GM18861 (cell line): ENCODE data around the gene MYO7A.

Experiments used
- ATAC-seq: cut with Tn5 transposase; IDR thresholded peaks from one replicate; pipeline ENCODE4 v1.9.1; 2021; ENCODE audit not compliant: unreplicated experiment

The MYO7A gene

GRCh38 chr11:77110836-77111235 is 17.2 kb upstream of the MYO7A start:
- ATAC-seq: no peak

- ATAC-seq: no peak
These were observed 16.8 kb upstream of the MYO7A start for GRCh38 chr11:77111277-77111676.

- no peak for ATAC-seq
These were observed 16.1 kb upstream of the MYO7A start for GRCh38 chr11:77111946-77112345.

- ATAC-seq: no peak
These were observed 15.2 kb upstream of the MYO7A start for GRCh38 chr11:77112641-77113381.

- ATAC-seq: no peak
These were observed 14.5 kb upstream of the MYO7A start for GRCh38 chr11:77113382-77114088.

- no peak for ATAC-seq
These were observed 14.0 kb upstream of the MYO7A start for GRCh38 chr11:77114089-77114463.

GRCh38 chr11:77115181-77115611 is 12.8 kb upstream of the MYO7A start:
- no peak for ATAC-seq

GRCh38 chr11:77115956-77116355 is 12.1 kb upstream of the MYO7A start:
- no peak for ATAC-seq

GRCh38 chr11:77117492-77117891 is 10.6 kb upstream of the MYO7A start:
- no peak for ATAC-seq

GRCh38 chr11:77118086-77118485 is 10.0 kb upstream of the MYO7A start:
- no peak for ATAC-seq

- no peak for ATAC-seq
These were observed 9.1 kb upstream of the MYO7A start for GRCh38 chr11:77118971-77119370.

- ATAC-seq: no peak
These were observed 8.5 kb upstream of the MYO7A start for GRCh38 chr11:77119531-77119936.

GRCh38 chr11:77120571-77120970 is 7.5 kb upstream of the MYO7A start:
- no peak for ATAC-seq

- ATAC-seq: no peak
These were observed 6.9 kb upstream of the MYO7A start for GRCh38 chr11:77121096-77121640.

GRCh38 chr11:77121876-77122575 is 6.0 kb upstream of the MYO7A start:
- ATAC-seq: no peak

GRCh38 chr11:77122576-77123212 is 5.4 kb upstream of the MYO7A start:
- ATAC-seq: no peak

- ATAC-seq: no peak
These were observed 4.5 kb upstream of the MYO7A start for GRCh38 chr11:77123591-77123990.

- ATAC-seq: no peak
These were observed 4.0 kb upstream of the MYO7A start for GRCh38 chr11:77124041-77124440.

GRCh38 chr11:77124488-77124887 is 3.6 kb upstream of the MYO7A start:
- no peak for ATAC-seq

GRCh38 chr11:77125191-77125590 is 2.9 kb upstream of the MYO7A start:
- ATAC-seq: no peak

GRCh38 chr11:77125695-77126094 is 2.4 kb upstream of the MYO7A start:
- ATAC-seq: no peak
